ENCODE results near the gene MAPRE2. TPM values are rescaled to one million over a fixed set of nuclear protein-coding genes. Genes with fewer than 3 reads are reported as not detected.

Gene MAPRE2
- total RNA-seq, 1 experiment from 2014 or later = 29.4 TPM

GRCh38 chr18:35164133-35164532 lies 122.9 kb downstream of the MAPRE2 start:
- no peaks in the 10 kb centered on the region for H3K4me1 Mint-ChIP-seq

More at GRCh38 chr18:35164133-35164532, 122.9 kb downstream of the MAPRE2 start:
- Mint-ChIP-seq H3K36me3 (ENCODE audit: insufficient read depth in 1 of 3, low read depth in 3 of 3) (no peaks in the 10 kb centered on the region), H3K9me3 (no peaks in the 10 kb centered on the region), H3K27me3 (ENCODE audit: low read depth) (no peaks in the 10 kb centered on the region), H3K27ac (no peak overlapping the region), H3K4me3 (no peak overlapping the region)
- Histone ChIP-seq H3K56ac (ENCODE audit: insufficient read length, low read depth, low read length) (no peak overlapping the region), H3T11ph (ENCODE audit: low read length) (no peak overlapping the region), H2BK15ac (ENCODE audit: low read depth, low read length) (no peak overlapping the region), H4K8ac (replicated peaks; ENCODE audit: insufficient read length, low read depth, low read length) (no peak overlapping the region), H3K27ac (ENCODE audit: insufficient read length, low read depth, low read length) (no peak overlapping the region), H2BK120ac (ENCODE audit: low read depth, low read length, poor library complexity, severe bottlenecking) (no peak overlapping the region), H3K4ac (ENCODE audit: low read depth, low read length) (no peak overlapping the region), H3K23me2 (ENCODE audit: insufficient read length, low read depth, low read length, poor library complexity, severe bottlenecking) (no peaks in the 10 kb centered on the region), H4K5ac (ENCODE audit: insufficient read length, low read depth, low read length) (no peak overlapping the region), H3K79me2 (ENCODE audit: insufficient read depth, low read length) (no peaks in the 10 kb centered on the region), H3K79me1 (ENCODE audit: insufficient read depth, low read depth, low read length, poor library complexity, severe bottlenecking) (no peaks in the 10 kb centered on the region), H2BK20ac (ENCODE audit: low read depth, low read length, poor library complexity, severe bottlenecking) (no peak overlapping the region), H3K18ac (ENCODE audit: insufficient read length, low read depth, low read length) (no peak overlapping the region), H3K14ac (ENCODE audit: insufficient read depth, low read length) (no peak overlapping the region), H4K20me1 (ENCODE audit: control insufficient read depth, insufficient read depth, insufficient read length) (no peaks in the 10 kb centered on the region), H3K9ac (ENCODE audit: extremely low read depth, insufficient read length, low read length) (no peak overlapping the region), H2BK12ac (ENCODE audit: insufficient read length, low read depth, low read length) (no peak overlapping the region), H3K27me3 (ENCODE audit: insufficient read depth, low read length) (no peaks in the 10 kb centered on the region), H3K23ac (ENCODE audit: insufficient read length, low read depth, low read length) (no peak overlapping the region), H3K9me3 (ENCODE audit: control insufficient read depth, low read depth, low read length) (no peaks in the 10 kb centered on the region), H2AK5ac (ENCODE audit: insufficient read length, low read length) (no peak overlapping the region), H4K91ac (ENCODE audit: insufficient read length, low read depth, low read length) (no peak overlapping the region), H3K4me2 (ENCODE audit: insufficient read depth, insufficient read length, low read length) (no peak overlapping the region), H2BK5ac (ENCODE audit: insufficient read length, low read length) (no peak overlapping the region), H3K4me1 (ENCODE audit: insufficient read depth, low read length) (no peaks in the 10 kb centered on the region), H2AFZ (ENCODE audit: low read length) (no peak overlapping the region)
- no peak for DNase-seq
- no peak for TF ChIP-seq CTCF (conservative IDR thresholded peaks at IDR 0.05)
- WGBS (ENCODE audit: extremely low coverage, insufficient read length, low lambda C conversion rate) = no CpG with 5 or more reads among the region's 6 CpGs

Data from H9 (cell line).